ENCODE results near the gene CDH4.

DNA sequence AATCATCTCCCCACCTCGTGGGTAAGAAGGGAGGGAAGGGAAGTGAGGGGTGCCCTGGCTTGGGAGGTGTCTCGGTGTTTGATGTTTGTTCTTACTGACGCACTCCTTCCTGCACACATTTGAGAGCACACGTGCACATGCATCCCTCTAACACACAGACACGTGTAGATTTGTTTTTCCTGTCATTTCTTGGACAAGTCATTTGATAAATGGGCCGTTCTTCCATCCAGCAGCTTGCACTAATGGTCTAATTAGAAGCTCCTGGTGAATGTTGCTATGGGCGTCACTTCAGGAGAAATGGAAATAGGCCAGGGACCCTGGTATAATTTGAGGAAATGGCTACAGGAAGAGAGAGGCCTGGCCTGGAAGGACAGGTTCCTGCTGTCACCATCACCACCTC, 352.5 kb downstream of the CDH4 start:
- TF ChIP-seq, protein P1, sequence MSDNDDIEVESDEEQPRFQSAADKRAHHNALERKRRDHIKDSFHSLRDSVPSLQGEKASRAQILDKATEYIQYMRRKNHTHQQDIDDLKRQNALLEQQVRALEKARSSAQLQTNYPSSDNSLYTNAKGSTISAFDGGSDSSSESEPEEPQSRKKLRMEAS (IDR thresholded peaks at IDR 0.05): no peak
- TF ChIP-seq, protein P2, sequence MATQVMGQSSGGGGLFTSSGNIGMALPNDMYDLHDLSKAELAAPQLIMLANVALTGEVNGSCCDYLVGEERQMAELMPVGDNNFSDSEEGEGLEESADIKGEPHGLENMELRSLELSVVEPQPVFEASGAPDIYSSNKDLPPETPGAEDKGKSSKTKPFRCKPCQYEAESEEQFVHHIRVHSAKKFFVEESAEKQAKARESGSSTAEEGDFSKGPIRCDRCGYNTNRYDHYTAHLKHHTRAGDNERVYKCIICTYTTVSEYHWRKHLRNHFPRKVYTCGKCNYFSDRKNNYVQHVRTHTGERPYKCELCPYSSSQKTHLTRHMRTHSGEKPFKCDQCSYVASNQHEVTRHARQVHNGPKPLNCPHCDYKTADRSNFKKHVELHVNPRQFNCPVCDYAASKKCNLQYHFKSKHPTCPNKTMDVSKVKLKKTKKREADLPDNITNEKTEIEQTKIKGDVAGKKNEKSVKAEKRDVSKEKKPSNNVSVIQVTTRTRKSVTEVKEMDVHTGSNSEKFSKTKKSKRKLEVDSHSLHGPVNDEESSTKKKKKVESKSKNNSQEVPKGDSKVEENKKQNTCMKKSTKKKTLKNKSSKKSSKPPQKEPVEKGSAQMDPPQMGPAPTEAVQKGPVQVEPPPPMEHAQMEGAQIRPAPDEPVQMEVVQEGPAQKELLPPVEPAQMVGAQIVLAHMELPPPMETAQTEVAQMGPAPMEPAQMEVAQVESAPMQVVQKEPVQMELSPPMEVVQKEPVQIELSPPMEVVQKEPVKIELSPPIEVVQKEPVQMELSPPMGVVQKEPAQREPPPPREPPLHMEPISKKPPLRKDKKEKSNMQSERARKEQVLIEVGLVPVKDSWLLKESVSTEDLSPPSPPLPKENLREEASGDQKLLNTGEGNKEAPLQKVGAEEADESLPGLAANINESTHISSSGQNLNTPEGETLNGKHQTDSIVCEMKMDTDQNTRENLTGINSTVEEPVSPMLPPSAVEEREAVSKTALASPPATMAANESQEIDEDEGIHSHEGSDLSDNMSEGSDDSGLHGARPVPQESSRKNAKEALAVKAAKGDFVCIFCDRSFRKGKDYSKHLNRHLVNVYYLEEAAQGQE (IDR thresholded peaks at IDR 0.05; ENCODE audit: low read depth): no peak
- TF ChIP-seq TAF1 (IDR thresholded peaks at IDR 0.05; ENCODE audit: low read depth) (no peak), RAD21 (IDR thresholded peaks at IDR 0.05; ENCODE audit: low read depth) (no peak), CREB1 (IDR thresholded peaks at IDR 0.05; ENCODE audit: low read depth) (no peak), TEAD4 (IDR thresholded peaks at IDR 0.05) (no peak), CEBPB (IDR thresholded peaks at IDR 0.05) (no peak)

Measured in Ishikawa (cell line).